NCI-H146 treated with DMSO at 0.1 percent for 48 hours (cell line): ENCODE results near the gene ZNF579.

ENCODE experiments used
- DNase-seq: peaks from one replicate; lab custom pipeline; 2025; ENCODE audit not compliant: unreplicated experiment; lab: John Stamatoyannopoulos, UW

The ZNF579 gene

GRCh38 chr19:55580628-55581144 lies at the start of gene ZNF579:
Gene ZNF579 (minus strand): TSS chr19:55580848. CDS start chr19:55579639, 1,209 bp downstream.
- peak; percentile 80 for DNase-seq

GRCh38 chr19:55626350-55626749 lies 45.7 kb upstream of the ZNF579 start:
- DNase-seq = no peak

GRCh38 chr19:55625004-55625326 lies 44.3 kb upstream of the ZNF579 start:
- peak; percentile 15 for DNase-seq

GRCh38 chr19:55624109-55625003 lies 43.7 kb upstream of the ZNF579 start, which contains the start of gene ZNF784:
Gene ZNF784 (minus strand): TSS chr19:55624566. CDS start chr19:55624561, 5 bp downstream.
- DNase-seq = peak; percentile 95

GRCh38 chr19:55623561-55623960 lies 42.9 kb upstream of the ZNF579 start:
- no peak for DNase-seq

GRCh38 chr19:55623130-55623529 lies 42.5 kb upstream of the ZNF579 start:
- no peak for DNase-seq

GRCh38 chr19:55622242-55622969 lies 41.8 kb upstream of the ZNF579 start:
- DNase-seq = no peak

- DNase-seq = no peak
These were observed 41.1 kb upstream of the ZNF579 start for GRCh38 chr19:55621673-55622231.

GRCh38 chr19:55621205-55621672 lies 40.6 kb upstream of the ZNF579 start:
- DNase-seq = no peak

GRCh38 chr19:55620410-55621204 lies 40.0 kb upstream of the ZNF579 start:
- no peak for DNase-seq

GRCh38 chr19:55619286-55619685 lies 38.6 kb upstream of the ZNF579 start:
- DNase-seq = no peak

GRCh38 chr19:55618426-55618825 lies 37.8 kb upstream of the ZNF579 start:
- no peak for DNase-seq

GRCh38 chr19:55617426-55617825 lies 36.8 kb upstream of the ZNF579 start:
- DNase-seq = no peak

GRCh38 chr19:55616395-55616875 lies 35.8 kb upstream of the ZNF579 start:
- DNase-seq = no peak

GRCh38 chr19:55615543-55616394 lies 35.1 kb upstream of the ZNF579 start:
- no peak for DNase-seq

- DNase-seq = no peak
These were observed 34.3 kb upstream of the ZNF579 start for GRCh38 chr19:55614711-55615542.

GRCh38 chr19:55613930-55614710 lies 33.5 kb upstream of the ZNF579 start:
- no peak for DNase-seq

GRCh38 chr19:55613396-55613795 lies 32.7 kb upstream of the ZNF579 start:
- no peak for DNase-seq
